ENCODE data around the gene ALS2.
"Not testable (repeated sequence)": the region's sequence is repeated elsewhere in the genome, so short reads cannot be mapped to it uniquely, and the experiment has no call there.

The ALS2 gene

GRCh38 chr2:201746551-201746950, 34.2 kb downstream of the ALS2 start:
- DNase-seq, result no peak

- no peak for DNase-seq
Measured at GRCh38 chr2:201735486-201735885, 45.2 kb downstream of the ALS2 start.

GRCh38 chr2:201734111-201734510, 46.6 kb downstream of the ALS2 start:
- DNase-seq, result no peak

GRCh38 chr2:201733544-201733943, 47.2 kb downstream of the ALS2 start:
- DNase-seq, result no peak

GRCh38 chr2:201730651-201731285, 50.0 kb downstream of the ALS2 start:
- DNase-seq, result no peak

GRCh38 chr2:201715459-201715858, 65.3 kb downstream of the ALS2 start:
- DNase-seq, result no peak

- no peak for DNase-seq
Measured at GRCh38 chr2:201712726-201713125, 68.0 kb downstream of the ALS2 start.

- no peak for DNase-seq
Measured at GRCh38 chr2:201709747-201710146, 71.0 kb downstream of the ALS2 start.

- no peak for DNase-seq
Measured at GRCh38 chr2:201709049-201709448, 71.7 kb downstream of the ALS2 start.

- DNase-seq, result no peak
Measured at GRCh38 chr2:201707753-201708152, 73.0 kb downstream of the ALS2 start.

GRCh38 chr2:201707142-201707541, 73.6 kb downstream of the ALS2 start:
- DNase-seq, result no peak

- DNase-seq, result no peak
Measured at GRCh38 chr2:201704536-201704935, 76.2 kb downstream of the ALS2 start.

- DNase-seq, result no peak
Measured at GRCh38 chr2:201701646-201702045, 79.1 kb downstream of the ALS2 start.

- no peak for DNase-seq
Measured at GRCh38 chr2:201699416-201699815, 81.3 kb downstream of the ALS2 start.

- DNase-seq, result no peak
Measured at GRCh38 chr2:201698588-201699226, 82.0 kb downstream of the ALS2 start, which contains the start of gene MPP4. Gene MPP4 (minus strand): TSS chr2:201698644. CDS start chr2:201693954, 4,690 bp downstream.

GRCh38 chr2:201697899-201698298, 82.8 kb downstream of the ALS2 start:
- DNase-seq, result no peak

- DNase-seq, result no peak
Measured at GRCh38 chr2:201696151-201696659, 84.5 kb downstream of the ALS2 start.

GRCh38 chr2:201685156-201685555, 95.6 kb downstream of the ALS2 start:
- no peak for DNase-seq

- no peak for DNase-seq
Measured at GRCh38 chr2:201680743-201681142, 100.0 kb downstream of the ALS2 start.

- DNase-seq, result no peak
Measured at GRCh38 chr2:201678401-201678800, 102.3 kb downstream of the ALS2 start.

- DNase-seq, result no peak
Measured at GRCh38 chr2:201675454-201675853, 105.3 kb downstream of the ALS2 start.

GRCh38 chr2:201674794-201675193, 105.9 kb downstream of the ALS2 start:
- no peak for DNase-seq

GRCh38 chr2:201674298-201674697, 106.4 kb downstream of the ALS2 start:
- no peak for DNase-seq

GRCh38 chr2:201673546-201673945, 107.2 kb downstream of the ALS2 start:
- DNase-seq, result no peak

- not testable (repeated sequence) for DNase-seq
Measured at GRCh38 chr2:201671205-201671604, 109.5 kb downstream of the ALS2 start.

Data from NCI-H187 (cell line).